GM10847 (cell line): Measurements from ENCODE around the gene PPARGC1A.

Experiments
- POLR2A ChIP-seq: IDR thresholded peaks from 2 replicates; pipeline ENCODE4 v1.6.1; 2011; ENCODE audit not compliant: insufficient read length; ENCODE audit errors: extremely low read depth

Gene PPARGC1A

DNA sequence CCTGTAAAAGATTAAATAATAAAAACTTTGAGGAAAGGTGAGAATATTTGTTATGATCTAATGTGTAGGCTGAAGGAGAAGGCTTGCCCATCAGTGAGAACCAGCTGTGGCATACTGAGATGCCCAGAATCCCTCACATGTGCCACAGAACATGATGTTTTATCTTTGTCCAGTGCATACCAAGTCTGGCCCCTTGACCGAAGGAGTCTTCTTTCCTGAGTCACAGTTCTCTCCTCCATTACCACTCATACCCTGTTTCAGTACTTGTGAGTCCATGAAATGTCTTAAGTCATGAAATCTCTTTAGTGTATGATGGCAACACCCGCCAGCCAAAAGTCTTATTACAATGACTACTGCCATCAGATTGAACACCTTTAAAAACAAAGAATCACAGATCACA, 42.7 kb downstream of the PPARGC1A start:
- no peak for TF ChIP-seq POLR2A

DNA sequence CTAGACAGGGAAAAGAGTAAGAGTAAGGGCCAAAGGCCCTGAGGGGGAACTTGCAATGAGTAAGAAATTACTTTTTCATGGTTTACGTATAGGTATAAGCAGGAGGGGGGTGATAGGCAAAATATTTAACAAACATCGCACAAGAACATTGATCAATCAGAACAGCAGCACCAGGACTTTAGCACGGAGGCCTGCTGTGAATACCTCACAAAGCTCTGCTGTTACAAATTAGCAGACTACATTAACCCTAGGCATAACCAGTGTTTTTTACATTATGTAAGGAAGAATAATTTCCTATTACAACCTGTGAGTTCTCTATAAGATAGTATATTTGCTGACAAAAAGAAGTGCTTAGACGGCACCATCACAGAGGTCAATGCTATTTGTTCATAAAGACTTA, 44.9 kb downstream of the PPARGC1A start:
- no peak for TF ChIP-seq POLR2A

DNA sequence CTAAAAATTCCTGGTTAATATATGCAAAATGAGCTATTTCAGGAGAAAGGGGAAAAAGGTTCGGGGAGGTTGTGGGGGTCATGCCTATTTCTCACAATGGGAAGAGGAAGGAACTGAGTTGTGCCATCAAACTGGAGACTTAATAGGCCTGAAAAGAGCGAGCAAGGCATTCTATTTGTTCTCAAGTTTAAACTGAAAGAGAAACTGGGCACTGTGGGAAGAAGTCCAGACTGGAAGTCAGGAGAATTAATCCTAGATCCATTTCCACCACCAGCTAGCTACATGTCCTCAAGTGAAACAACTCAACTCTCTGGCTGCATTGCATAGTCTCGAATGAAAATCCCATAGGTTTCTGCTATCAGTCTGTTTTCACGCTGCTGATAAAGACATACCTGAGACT, 50.6 kb downstream of the PPARGC1A start:
- no peak for TF ChIP-seq POLR2A

DNA sequence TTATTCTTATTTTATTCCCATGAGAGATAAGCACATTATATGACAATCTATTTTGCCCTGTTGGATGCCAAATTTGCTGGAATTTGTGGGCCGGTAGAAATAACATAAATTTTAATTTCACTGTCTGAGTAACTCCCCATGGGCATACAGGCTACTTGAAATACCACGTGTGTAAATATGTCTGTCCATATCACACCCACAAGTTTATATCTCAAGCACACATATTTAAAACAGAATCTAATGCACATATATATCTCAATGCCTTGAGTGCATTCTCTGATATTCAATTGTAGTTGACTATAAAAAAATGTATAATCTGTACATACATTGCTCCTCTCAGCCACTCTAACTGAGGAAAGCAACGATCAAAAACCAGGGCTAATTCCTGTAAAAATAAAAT, 51.2 kb downstream of the PPARGC1A start:
- TF ChIP-seq POLR2A = no peak

DNA sequence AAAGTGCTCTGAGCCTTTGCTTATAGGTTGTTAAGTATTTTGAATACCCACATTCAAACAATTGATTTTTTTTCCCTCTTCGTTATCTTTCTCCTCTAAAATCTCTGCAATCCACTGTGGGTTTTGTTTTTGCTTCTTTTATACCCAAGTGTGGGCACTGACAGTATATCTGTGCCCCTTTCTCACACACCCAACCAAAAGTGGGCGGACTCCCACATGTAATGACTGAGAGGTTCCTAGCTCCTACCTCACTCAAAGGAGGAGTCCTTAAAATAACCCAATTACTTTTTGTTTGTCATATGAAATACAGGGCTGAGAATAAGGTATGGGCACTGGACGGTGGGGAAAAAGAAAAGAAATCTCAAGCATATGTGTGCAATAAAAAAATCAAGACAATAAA, 51.7 kb downstream of the PPARGC1A start:
- no peak for TF ChIP-seq POLR2A

DNA sequence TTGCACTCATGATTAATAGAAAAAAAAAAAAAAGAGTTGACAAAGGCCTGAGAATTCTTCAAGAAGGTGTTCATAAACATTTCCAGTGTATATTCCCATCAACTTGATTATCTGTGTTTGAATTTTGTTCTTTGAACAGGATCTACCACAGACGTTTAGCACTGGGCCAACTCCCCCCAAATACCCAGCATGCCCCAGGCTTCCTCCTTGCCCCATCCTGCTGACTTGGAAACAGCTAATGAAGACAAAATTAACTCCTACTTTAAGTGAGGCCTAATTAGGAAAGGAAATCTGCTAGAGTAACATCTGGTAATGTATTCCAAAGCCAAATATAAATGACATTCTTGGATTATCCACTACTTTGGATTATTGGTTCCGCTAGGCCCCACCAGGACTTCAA, 52.5 kb downstream of the PPARGC1A start:
- no peak for TF ChIP-seq POLR2A

DNA sequence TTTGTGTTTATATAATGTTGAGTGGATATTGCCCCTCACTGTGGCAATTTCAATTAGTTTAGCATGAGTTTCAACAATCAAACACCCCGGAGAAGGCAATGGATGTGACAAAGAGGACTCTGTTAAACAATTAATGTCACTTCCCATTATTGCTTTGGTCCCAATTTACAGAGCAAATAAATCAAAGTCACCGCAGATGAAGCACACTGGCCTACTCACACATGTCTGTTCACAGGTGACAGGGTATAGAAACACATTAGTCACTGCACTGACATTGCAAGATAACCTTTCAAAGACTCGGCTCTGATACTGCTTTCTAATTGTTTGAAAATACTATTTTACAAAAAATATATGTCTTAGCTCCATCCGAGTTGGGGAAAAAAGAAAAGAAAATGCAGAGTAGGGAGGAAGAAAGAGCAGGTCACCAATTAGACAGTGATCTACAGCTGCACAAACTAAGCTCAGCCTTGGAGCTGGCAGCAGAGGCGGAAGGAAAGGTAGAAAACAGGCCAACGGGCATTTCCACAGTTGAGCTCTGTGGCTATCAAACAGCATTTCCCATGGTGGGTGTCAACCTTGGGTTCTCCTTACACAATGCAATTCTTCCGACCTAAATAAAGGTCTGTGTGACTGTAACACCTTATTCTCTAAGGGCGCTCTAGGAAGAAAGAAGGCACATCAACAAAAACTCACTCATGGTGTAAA, 53.9 kb downstream of the PPARGC1A start:
- TF ChIP-seq POLR2A = no peak

DNA sequence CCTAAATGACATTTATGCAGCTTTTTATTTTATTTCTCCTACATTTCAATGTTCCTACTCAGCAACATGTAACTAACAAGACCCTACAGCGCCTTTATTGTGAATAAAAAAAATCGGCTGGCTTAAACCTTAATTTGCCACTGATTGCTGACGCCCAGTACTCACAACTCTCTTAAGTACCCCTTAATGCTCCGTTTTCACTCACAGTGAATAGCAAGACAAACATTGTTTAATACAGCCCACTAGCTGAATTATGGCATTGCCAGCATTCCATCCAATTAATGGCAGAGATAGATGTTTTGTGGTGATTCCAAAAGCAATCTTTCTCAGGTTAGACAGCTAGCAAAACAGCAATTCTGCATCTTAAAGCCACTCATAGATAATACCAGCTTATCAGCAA, 61.1 kb downstream of the PPARGC1A start:
- no peak for TF ChIP-seq POLR2A

DNA sequence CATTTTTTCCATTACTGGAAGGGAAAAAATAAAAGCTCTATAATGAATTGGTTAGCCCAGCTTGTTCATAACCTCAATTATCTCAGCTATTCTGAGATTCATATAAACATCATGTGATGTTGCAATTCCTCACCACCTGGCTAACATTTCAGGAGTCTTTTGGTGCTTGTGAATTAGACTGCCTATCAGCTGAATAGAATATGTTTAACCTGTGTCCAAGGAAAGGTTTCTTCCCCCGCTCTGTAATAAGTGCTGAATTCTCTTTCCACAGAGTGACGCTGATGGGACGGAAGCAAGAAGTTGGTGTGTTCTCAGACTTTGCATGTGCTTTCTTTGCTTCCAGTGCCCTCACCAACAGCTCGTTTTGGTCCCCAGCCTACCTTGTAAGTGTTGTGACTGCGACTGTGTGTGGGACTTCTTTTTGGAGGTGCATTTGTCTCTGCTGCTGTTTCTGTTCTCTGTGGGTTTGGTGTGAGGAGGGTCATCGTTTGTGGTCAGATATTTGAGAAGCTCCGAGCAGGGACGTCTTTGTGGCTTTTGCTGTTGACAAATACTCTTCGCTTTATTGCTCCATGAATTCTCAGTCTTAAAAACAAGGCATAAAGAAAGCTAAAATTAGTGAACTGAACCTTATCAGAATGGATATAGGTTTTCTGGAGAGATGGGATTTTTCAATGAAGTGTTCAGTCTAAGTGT, 61.7 kb downstream of the PPARGC1A start:
- TF ChIP-seq POLR2A = no peak

DNA sequence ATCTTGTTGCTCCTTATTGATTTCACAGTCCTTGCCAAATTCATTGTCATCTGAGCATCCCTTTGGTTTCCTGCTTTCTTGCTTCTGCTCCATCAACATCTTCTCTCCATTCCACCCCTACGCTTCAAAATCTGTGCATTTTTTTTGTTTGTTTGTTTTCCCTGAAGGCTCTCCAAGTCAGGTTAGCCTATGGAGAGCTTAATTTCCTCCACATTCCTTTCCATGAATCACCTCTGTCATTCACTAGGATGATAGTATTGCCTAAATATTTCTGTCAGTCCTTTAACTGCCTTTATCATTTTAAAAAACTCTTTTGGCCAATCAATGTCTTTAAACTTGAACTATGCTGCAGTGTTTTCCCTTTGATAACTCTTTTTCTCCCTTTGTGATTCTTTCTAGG, 67.7 kb downstream of the PPARGC1A start:
- no peak for TF ChIP-seq POLR2A

DNA sequence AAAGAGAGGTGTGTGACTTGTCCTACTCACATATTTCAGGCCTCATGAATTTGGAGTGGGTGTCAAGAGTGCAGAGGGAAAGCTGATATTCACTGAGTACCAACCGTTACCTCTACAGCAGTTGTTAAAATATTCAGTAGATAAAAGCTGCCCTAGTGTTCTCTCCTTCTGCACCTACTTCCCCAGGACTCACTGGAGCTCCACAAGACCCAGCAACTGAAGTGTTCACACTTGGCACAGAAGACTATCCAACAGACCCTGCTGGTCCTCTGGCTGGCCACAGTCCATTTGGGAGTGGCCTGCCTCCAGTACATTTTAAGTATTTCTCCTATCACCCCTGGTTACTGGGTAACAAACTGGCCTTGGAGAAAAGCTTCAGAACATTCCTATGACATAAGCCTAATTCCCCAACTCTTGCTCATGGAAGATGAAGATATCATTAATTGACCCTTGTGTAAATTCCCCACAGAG, 70.8 kb downstream of the PPARGC1A start:
- no peak for TF ChIP-seq POLR2A

DNA sequence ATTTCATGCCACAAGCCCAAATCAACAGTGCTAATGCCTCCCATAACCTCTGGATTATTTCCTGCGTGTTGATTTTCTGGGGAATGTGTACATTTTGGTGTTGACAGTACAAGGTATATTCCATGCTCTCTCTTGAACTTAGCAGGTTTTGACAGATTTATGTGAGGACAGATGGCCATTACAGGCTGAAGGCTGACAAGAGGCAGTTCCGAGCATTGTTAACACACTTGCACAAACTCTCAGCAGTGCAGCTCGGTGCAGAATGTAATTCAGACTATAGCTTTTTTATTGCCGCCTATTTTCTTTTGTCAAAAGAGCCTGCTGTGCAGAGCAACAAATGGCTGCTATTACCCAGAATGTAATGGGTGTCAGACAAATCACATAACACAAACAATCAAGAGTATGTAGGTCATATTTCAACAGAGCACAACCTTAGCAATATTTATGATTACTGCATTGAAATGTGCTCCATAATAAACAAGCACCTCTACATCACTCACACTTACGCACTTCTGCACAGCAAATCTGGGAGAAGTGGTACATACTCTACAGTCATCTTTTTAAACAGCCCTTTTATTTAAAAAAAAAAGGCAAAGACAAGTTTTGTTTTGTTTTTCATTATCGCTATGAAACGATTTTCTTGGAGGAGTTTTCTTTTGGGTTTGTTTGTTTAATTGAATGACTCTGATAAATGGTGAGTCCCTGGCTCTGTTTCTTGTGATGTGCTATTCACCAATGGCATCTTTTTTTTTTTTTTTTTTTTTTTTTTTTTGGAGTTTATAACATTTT, 71.6 kb downstream of the PPARGC1A start:
- TF ChIP-seq POLR2A = no peak

DNA sequence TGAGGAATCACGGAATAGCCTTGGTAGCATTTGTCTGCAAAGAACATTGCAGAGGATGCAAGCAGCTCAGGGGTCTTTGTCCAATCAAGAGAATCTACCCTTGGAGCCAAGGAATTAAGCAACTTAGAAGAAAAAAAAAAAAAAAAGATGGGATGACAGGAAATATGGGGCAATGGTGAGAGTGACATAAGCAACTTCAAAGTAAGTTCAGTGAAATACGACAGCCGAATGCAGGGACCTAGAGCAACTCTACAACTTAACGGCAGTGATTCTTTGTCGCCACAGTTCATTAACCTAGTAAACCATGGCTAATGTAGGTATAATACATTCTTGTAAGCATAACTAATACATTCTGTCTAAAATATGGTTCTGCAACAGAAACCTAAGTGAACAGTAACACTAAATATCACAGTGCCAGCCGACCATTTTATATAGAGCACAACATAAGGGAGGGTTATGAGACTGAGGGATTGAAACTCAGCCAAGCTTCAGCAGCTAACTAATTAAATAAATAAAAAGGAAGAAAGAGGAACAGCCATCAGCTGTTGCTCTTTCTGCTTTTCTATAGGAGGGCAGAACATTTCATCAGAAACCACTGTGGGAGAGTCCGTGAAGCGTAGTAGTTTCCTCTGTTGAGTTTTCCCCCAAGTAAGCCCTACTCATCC, 74.7 kb downstream of the PPARGC1A start:
- TF ChIP-seq POLR2A = no peak

DNA sequence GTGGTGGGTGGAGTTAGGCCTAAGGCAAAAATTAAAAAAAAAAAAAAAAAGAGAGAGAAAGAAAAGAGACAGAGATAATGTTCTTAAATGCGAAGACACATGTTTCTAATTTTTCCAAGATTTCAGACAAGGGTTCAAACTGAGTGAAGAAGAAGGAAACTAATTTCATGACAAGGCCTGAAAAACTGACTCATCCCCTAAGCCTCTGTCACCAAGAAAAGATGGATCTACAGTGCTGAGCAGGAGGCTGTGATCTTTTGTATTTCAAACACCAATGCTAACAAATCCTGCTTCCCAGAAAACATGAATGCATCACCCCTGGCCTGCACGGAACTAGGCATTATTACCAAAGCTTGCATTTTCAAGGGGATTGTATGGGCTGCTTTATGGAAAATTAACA, 75.3 kb downstream of the PPARGC1A start:
- TF ChIP-seq POLR2A = no peak

DNA sequence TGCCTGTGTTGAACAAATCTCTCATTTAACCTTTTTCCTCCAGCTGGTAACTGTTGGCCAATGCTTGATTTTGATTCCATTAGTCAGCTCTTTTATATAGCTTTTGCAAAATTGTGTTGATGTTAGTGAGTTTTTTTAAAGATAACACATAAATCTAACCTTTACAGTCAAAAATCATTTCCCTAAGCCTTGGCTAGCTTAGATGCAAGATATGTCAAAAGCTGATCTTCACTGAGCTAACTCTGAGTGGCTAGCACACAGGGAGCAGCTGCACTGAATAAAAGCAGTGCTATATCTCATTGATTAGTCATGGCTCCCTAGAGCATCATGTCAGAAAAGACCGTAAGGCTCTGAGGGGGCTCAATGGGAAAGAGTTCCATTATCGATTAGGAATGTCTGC, 78.7 kb downstream of the PPARGC1A start:
- no peak for TF ChIP-seq POLR2A
